GM21717 (cell line): ENCODE results near the gene RABGAP1L.

Experiments used
- ATAC-seq: cut with Tn5 transposase; IDR thresholded peaks from one replicate; pipeline ENCODE4 v1.9.1; 2021; ENCODE audit warnings: mild to moderate bottlenecking, moderate library complexity; ENCODE audit not compliant: unreplicated experiment

The RABGAP1L gene

DNA sequence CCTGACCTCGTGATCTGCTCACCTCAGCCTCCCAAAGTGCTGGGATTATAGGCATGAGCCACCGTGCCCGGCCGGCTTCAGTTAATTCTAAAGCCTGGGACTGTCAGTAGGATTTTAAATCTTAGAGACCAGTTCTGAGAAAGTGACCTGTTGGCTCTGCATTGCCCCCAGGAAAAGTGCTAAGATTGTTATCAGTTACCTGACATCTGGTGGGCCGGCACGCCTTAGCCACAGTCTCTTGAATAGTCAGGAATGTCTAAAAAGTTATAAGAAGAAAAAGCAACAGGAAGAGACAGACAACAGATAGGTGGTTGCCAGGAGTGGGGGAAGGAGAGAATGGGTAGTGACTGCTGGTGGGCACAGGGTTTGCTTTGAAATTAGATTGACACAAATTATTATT, 35.1 kb downstream of the RABGAP1L start:
- ATAC-seq, result no peak

- no peak for ATAC-seq
Measured at GRCh38 chr1:174197088-174197487, 37.8 kb downstream of the RABGAP1L start.

DNA sequence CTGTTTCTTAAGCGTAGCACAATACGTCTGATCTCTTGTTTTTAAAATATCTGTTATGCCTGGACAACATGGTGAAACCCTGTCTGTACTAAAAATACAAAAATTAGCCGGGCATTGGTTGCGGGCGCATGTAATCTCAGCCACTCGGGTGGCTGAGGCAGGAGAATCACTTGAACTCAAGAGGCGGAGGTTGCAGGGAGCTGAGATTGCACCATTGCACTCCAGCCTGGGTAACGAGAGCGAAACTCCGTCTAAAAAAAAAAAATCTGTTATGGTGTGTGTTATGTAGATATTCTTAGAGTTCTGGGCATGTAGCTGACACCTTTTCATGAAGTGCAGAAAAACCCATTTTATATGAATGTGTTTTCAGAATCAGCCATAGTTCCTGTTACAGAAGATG, 38.2 kb downstream of the RABGAP1L start:
- no peak for ATAC-seq

- no peak for ATAC-seq
Measured at GRCh38 chr1:174198202-174198601, 38.9 kb downstream of the RABGAP1L start.

DNA sequence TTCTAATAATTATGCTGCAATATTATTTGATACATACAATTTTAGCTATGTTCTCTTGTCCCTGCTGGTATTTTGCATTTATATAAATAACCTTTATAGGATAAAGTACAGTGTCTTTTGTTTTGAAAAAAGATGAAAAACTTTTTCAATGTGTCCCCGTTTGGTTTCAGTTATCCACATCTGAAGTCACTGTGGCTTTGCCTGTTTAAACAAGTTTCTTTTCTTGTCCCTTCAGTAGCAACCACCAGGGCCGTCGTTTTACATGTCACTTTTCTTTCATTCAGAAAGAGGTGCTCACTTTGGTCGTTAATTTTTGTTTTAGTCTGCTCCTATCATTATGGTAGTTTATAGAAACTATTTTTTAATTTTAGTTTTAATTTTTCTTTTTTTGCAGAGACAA, 41.4 kb downstream of the RABGAP1L start:
- no peak for ATAC-seq

DNA sequence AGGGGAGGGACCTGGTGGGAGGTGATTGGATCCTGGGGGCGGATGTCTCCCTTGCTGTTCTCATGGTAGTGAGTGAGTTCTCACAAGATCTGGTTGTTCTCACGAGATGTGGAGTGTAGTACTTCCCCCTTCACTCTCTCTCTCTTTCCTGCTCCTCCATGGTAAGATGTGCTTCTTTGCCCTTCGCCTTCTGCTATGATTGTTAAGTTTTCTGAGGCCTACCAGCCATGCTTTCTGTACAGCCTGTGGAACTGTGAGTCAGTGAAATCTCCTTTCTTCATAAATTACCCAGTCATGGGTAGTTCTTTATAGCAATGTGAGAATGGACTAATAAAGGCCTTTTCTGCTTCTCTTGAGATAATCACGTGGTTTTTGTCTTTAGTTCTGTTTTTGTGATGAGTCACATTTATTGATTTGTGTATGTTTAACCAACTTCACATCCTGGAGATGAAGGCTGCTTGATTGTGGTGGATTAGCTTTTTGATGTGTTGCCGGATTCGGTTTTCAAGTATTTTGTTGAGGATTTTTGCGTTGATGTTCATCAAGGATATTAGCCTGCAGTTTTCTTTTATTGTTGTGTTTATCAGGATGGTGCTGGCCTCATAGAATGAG, 45.5 kb downstream of the RABGAP1L start:
- no peak for ATAC-seq

DNA sequence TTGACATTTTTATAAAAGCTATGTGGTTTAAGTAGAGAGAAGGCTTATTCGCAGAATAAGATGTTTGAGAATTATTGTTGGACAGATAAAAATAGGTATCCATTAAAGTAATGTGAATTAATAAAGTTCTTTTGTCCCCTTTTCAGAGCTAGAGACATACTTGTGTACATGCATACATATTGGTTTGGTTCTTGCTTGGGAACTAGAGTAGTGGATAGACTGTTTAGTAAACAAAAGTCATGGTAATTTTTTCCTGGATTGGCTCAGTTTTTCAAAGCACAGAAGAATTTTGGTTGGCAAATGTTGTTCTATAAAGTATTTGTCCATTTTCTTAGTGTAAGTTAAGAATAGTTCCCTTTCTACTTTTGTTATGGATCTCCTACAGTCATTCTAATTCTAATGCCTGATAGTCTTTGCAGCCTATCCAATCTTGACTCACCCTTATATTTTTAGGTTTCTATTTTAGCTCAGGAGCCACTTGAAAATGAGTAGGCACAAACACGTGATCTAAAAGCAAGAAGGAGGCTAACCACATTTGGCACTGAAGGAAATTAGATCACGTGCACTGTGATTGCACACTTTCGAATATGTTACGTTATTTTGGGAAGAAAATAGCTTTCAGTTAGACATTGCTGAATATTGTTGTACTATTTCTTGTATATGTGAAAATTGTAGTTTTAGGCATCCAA, 47.0 kb downstream of the RABGAP1L start:
- ATAC-seq, result no peak

DNA sequence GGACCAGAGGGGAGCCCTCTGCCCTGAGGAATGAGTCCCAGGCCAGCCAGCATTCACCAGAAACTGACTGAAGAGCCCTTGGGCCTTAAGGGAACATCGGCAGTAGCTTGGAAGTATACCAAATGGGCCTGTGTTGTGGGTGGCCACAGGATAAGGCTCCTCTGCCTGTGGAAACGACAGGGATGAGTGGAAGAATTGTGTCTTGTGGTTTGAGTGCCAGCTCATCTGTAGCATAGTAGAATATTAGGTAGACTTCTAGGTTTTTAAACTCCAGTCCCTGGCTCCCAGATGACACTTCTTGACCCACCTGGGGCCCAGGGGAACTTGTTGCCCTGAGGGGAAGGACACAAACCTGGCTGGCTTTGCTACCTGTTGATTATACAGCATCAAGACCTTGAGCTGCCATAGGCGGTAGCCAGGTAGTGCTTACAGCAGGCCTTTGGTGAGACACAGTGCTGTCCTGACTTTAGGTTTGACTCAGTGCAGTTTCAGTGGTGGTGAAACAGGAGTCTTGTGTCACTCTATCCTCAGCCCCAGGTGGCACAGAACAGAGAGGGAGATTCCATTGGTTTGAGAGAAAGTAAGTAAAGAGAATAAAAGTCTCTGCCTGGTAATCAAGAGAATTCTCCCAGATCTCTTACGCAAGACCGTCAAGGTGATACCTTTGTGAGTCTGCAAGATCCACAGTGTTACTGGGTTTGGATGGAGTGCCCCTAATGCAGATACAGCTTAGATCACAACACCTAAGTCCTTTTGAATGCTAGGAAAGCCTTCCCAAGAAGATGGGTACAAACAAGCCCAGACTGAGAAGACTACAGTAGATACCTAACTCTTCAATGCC, 50.2 kb downstream of the RABGAP1L start:
- peak; percentile 87 for ATAC-seq

DNA sequence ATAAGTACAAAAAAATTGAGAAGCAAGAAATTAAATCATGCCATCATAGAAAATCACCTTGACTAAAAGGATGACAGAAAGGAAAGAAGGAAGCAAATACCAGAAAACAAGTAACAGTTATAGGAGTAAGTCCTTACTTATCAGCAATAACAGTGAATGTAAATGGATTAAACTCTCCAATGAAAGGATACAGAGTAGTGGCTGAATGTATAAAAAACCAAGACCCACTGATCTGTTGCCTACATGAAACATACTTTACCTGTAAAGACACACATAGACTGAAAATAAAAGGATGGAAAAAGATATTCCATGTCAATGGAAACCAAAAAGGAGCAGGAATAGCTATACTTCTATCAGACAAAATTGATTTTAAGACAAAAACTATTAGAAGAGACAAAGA, 52.2 kb downstream of the RABGAP1L start:
- no peak for ATAC-seq

GRCh38 chr1:174215766-174216165, 56.4 kb downstream of the RABGAP1L start:
- no peak for ATAC-seq

DNA sequence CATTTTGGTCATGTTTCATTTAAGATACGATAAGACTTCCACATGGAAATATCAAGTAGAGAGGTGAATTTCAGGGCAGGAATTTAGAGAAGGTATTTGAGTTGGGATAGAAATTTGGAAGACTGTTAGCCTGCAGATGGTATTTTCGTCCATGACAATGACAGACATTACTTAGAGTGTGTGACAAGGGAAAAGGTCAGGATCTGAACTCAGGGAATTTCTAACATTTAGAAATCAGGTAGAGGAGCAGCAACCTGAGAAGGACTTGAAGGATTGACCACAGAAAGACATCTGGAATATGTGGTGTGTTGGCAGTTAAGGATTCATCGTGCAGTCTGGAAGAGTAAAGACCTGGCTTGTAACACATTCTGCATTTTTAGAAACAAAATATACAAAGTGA, 57.9 kb downstream of the RABGAP1L start:
- ATAC-seq, result no peak

GRCh38 chr1:174217787-174218574, 58.7 kb downstream of the RABGAP1L start:
- no peak for ATAC-seq

GRCh38 chr1:174218983-174219382, 59.7 kb downstream of the RABGAP1L start:
- ATAC-seq, result no peak

- no peak for ATAC-seq
Measured at GRCh38 chr1:174219606-174220370, 60.5 kb downstream of the RABGAP1L start.

DNA sequence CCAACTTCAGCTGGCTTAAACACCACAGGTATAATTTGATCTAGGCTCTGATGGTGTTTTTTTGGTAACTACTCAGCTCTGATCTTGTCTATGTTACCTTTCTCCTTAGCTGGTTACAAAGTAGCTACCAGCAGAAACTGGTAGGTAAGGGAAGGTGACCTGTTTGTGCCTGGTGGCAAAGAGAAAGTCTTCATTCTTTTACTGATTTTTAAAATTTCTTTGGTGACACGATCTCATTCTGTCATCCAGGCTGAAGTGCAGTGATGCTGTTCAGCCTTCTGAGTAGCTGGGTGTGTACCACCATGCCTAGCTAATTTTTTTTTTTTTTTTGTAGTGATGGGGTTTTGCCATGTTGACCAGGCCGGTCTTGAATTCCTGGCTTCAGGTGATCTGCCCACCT, 62.4 kb downstream of the RABGAP1L start:
- no peak for ATAC-seq

GRCh38 chr1:174222166-174222949, 63.0 kb downstream of the RABGAP1L start:
- ATAC-seq, result no peak

- ATAC-seq, result no peak
Measured at GRCh38 chr1:174224641-174225040, 65.3 kb downstream of the RABGAP1L start.

- ATAC-seq, result no peak
Measured at GRCh38 chr1:174225499-174226204, 66.3 kb downstream of the RABGAP1L start.

- ATAC-seq, result no peak
Measured at GRCh38 chr1:174230399-174230798, 71.1 kb downstream of the RABGAP1L start.
